ENCODE results near the gene ACSL1. TPM values are rescaled to one million over a fixed set of nuclear protein-coding genes. Genes with fewer than 3 reads are reported as not detected.

ACSL1 gene
- total and polyA plus RNA-seq, 2 of the 8 experiments (the other 6 are each of a cell fraction or from before 2014, with no cell fraction given): 2.3 to 8.7 TPM

GRCh38 chr4:184778325-184778724 is 47.4 kb downstream of the ACSL1 start:
- no peaks in the 10 kb centered on the region; a peak in 1 of 8 replicates for H3K36me3 ChIP-seq (ENCODE audit: control insufficient read depth in 2 of 4, insufficient read depth in 4 of 4, low read length in 3 of 4)
- H3K4me2 ChIP-seq (ENCODE audit: insufficient read depth in 1 of 2, low read depth in 2 of 2, low read length in 2 of 2): no peak overlapping the region
- H3K9me3 ChIP-seq (ENCODE audit: insufficient read depth in 2 of 2, low read depth in 1 of 2, low read length in 1 of 2): 0 out of 4 replicates have a peak, but pooled peaks cover 0 to 6% of the 10 kb centered on the region in 2 experiments
- no peak overlapping the region for H3K23ac ChIP-seq (ENCODE audit: insufficient read length)
- 0 out of 2 replicates have a peak, but pooled peaks cover 2% of the 10 kb centered on the region for H3K23me2 ChIP-seq (ENCODE audit: low read depth, low read length)
- H3K56ac ChIP-seq (replicated peaks; ENCODE audit: insufficient read length, low read depth, low read length): no peak overlapping the region
- no peak overlapping the region for H2BK120ac ChIP-seq (replicated peaks; ENCODE audit: low read depth, low read length)
- peaks cover 0 to 5% (median 1%) of the 10 kb centered on the region in 4 experiments; a peak in 2 of 7 replicates for H3K4me1 ChIP-seq (replicated peaks in 1 of 4; ENCODE audit: control insufficient read depth in 3 of 4, insufficient read depth in 4 of 4, low read length in 3 of 4)
- no peak for TF ChIP-seq ATF2 (IDR thresholded peaks at IDR 0.05; ENCODE audit: low read length)
- no peak overlapping the region for H2BK12ac ChIP-seq (ENCODE audit: low read depth, low read length)
- H2AFZ ChIP-seq (ENCODE audit: low read length): no peak overlapping the region
- no peaks in the 10 kb centered on the region for H3K79me2 ChIP-seq (ENCODE audit: control insufficient read depth in 1 of 2, insufficient read depth in 2 of 2, low read length in 2 of 2)
- H2AK5ac ChIP-seq (ENCODE audit: low read depth, low read length): no peak overlapping the region
- H2BK20ac ChIP-seq (ENCODE audit: low read length): no peak overlapping the region
- no peak overlapping the region for H3K4ac ChIP-seq (replicated peaks; ENCODE audit: insufficient read length, low read depth, low read length)
- DNase-seq (ENCODE audit: low read depth in 1 of 2, low spot score in 2 of 2): no peak
- H4K8ac ChIP-seq (ENCODE audit: extremely low read depth, insufficient read depth, low read length): no peak overlapping the region
- no peak overlapping the region for H3K18ac ChIP-seq (ENCODE audit: extremely low read depth, low read length)
- H3K79me1 ChIP-seq (ENCODE audit: low read depth, low read length): no peaks in the 10 kb centered on the region
- FAIRE-seq: no peak
- no peak overlapping the region for H3K27ac ChIP-seq (ENCODE audit: low read depth, low read length)
- no peak overlapping the region for H2BK15ac ChIP-seq (ENCODE audit: low read length)
- H3K9ac ChIP-seq (replicated peaks in 1 of 4; ENCODE audit: extremely low read depth in 1 of 4, low read depth in 3 of 4, low read length in 3 of 4): no peak overlapping the region
- H4K20me1 ChIP-seq (replicated peaks in 1 of 2; ENCODE audit: control insufficient read depth in 1 of 2, insufficient read depth in 2 of 2, low read length in 2 of 2): no peaks in the 10 kb centered on the region
- H2BK5ac ChIP-seq (ENCODE audit: low read depth, low read length): no peak overlapping the region
- no peak overlapping the region for H4K91ac ChIP-seq (replicated peaks; ENCODE audit: insufficient read length, low read length)
- no peaks in the 10 kb centered on the region for H3K27me3 ChIP-seq (replicated peaks in 1 of 4; ENCODE audit: control insufficient read depth in 3 of 4, extremely low read depth in 1 of 4, insufficient read depth in 3 of 4, low read length in 3 of 4)
- ChIA-PET POLR2A (ENCODE audit: partially characterized antibody) (no interaction called here), CTCF (ENCODE audit: partially characterized antibody) (no interaction called here)
- 78% methylated on average over 8 of the region's 8 CpGs; no CpG with 5 or more reads in 1 of the 2 experiments for WGBS, 2 experiments (ENCODE audit: extremely low coverage in 1 of 2, insufficient coverage in 1 of 2, insufficient read length in 1 of 2, insufficient replicate concordance in 2 of 2, low coverage in 1 of 2, low lambda C conversion rate in 2 of 2, missing lambda C conversion rate in 1 of 2)
- H4K5ac ChIP-seq (ENCODE audit: insufficient read length, low read depth, low read length): no peak overlapping the region
- H3K14ac ChIP-seq (ENCODE audit: insufficient read length): no peak overlapping the region
- no peak overlapping the region for H3K4me3 ChIP-seq (ENCODE audit: extremely low read depth in 1 of 4, insufficient read depth in 2 of 4, low read depth in 3 of 4, low read length in 4 of 4)

Data from H1 (cell line).